CD4-positive, alpha-beta T cell treated with Interleukin-12 subunit alpha and Interleukin-12 subunit beta, for 1 hour (primary cell): ENCODE results near the gene ZNF318.

Source experiments
- DNase-seq: peaks from one replicate; pipeline ENCODE4 v3.0.0-alpha.2; 2020

ZNF318 gene

GRCh38 chr6:43299338-43300293 is 69.8 kb downstream of the ZNF318 start:
- no peak for DNase-seq

- no peak for DNase-seq
Measured at GRCh38 chr6:43298565-43299337, 70.7 kb downstream of the ZNF318 start.

- DNase-seq = no peak
Measured at GRCh38 chr6:43297644-43298564, 71.5 kb downstream of the ZNF318 start, which contains the start of gene SLC22A7. Gene SLC22A7, plus strand, starts transcription at chr6:43298260. Its CDS starts 99 bp downstream, at chr6:43298359.

GRCh38 chr6:43296780-43297497 is 72.5 kb downstream of the ZNF318 start:
- DNase-seq = no peak

- no peak for DNase-seq
Measured at GRCh38 chr6:43295456-43295855, 74.0 kb downstream of the ZNF318 start.

GRCh38 chr6:43294536-43294935 is 74.9 kb downstream of the ZNF318 start:
- DNase-seq = no peak

GRCh38 chr6:43293698-43294097 is 75.7 kb downstream of the ZNF318 start:
- no peak for DNase-seq

- no peak for DNase-seq
Measured at GRCh38 chr6:43292763-43293318, 76.6 kb downstream of the ZNF318 start.

GRCh38 chr6:43292341-43292740 is 77.1 kb downstream of the ZNF318 start:
- no peak for DNase-seq

- no peak for DNase-seq
Measured at GRCh38 chr6:43291708-43292107, 77.7 kb downstream of the ZNF318 start.

GRCh38 chr6:43290905-43291355 is 78.5 kb downstream of the ZNF318 start:
- DNase-seq = no peak

- DNase-seq = no peak
Measured at GRCh38 chr6:43290339-43290904, 79.0 kb downstream of the ZNF318 start.

- DNase-seq = no peak
Measured at GRCh38 chr6:43287717-43288679, 81.4 kb downstream of the ZNF318 start.

GRCh38 chr6:43286980-43287716 is 82.3 kb downstream of the ZNF318 start:
- DNase-seq = no peak

GRCh38 chr6:43286456-43286979 is 82.9 kb downstream of the ZNF318 start:
- no peak for DNase-seq
